Stomach (tissue), 4 donors: Measurements from ENCODE around the gene ATG16L2.

Experiments
- CTCF ChIP-seq, 7 experiments: fragments of 450-650 bp in 4 of 7; fragments of 200-600 bp in 3 of 7; sonication (generic) in 3 of 7; IDR thresholded peaks; one replicate each; pipeline ENCODE4 v1.5.1; 2016 to 2019; ENCODE audit warnings: antibody characterized with exemption in 7 of 7, control low read depth in 2 of 7, mild to moderate bottlenecking in 1 of 7
- EP300 ChIP-seq: sonication (generic); formaldehyde crosslinking; IDR thresholded peaks from one replicate; pipeline ENCODE4 v1.6.1; 2017; ENCODE audit warnings: antibody characterized with exemption
- POLR2A ChIP-seq, 4 donors: fragments of 450-650 bp; IDR thresholded peaks; one replicate each; pipeline ENCODE4 v1.6.1; 2016; ENCODE audit warnings: antibody characterized with exemption in 4 of 4, control low read depth in 2 of 4, mild to moderate bottlenecking in 1 of 4, moderate library complexity in 1 of 4
- POLR2AphosphoS5 ChIP-seq, 3 donors: sonication (generic); formaldehyde crosslinking; IDR thresholded peaks; one replicate each; pipeline ENCODE4 v1.6.1; 2016; ENCODE audit warnings: antibody characterized with exemption in 3 of 3

- TF ChIP-seq CTCF (IDR thresholded peaks at IDR 0.05) (no peak), POLR2A (IDR thresholded peaks at IDR 0.05) (no peak), POLR2AphosphoS5 (IDR thresholded peaks at IDR 0.05) (no peak), EP300 (no peak)
Measured at GRCh38 chr11:72850832-72851231, 36.6 kb downstream of the ATG16L2 start.
